GM12878 (cell line): ENCODE data around the gene ADGRV1.

ENCODE experiments used
- CREB1 ChIP-seq: IDR thresholded peaks from 2 replicates; pipeline ENCODE4 v1.6.1; 2012; ENCODE audit warnings: low read depth, mild to moderate bottlenecking, inconsistent platforms
- ETV6 ChIP-seq, 2 experiments: fragments of 450-650 bp in 1 of 2; IDR thresholded peaks in 1 of 2; conservative IDR thresholded peaks in 1 of 2; 2 replicates each; pipeline ENCODE4 v1.6.1; 2014; ENCODE audit warnings: antibody characterized with exemption in 1 of 2, borderline replicate concordance in 1 of 2, low read depth in 1 of 2, mild to moderate bottlenecking in 1 of 2, moderate library complexity in 1 of 2
- FOS ChIP-seq: IDR thresholded peaks from 3 replicates; pipeline ENCODE4 v1.6.1; 2011; ENCODE audit warnings: borderline replicate concordance; ENCODE audit not compliant: insufficient read length; ENCODE audit errors: extremely low read depth
- MXI1 ChIP-seq: fragments of 150-350 bp; IDR thresholded peaks from 2 replicates; pipeline ENCODE4 v1.6.1; 2011; ENCODE audit warnings: low read depth, mild to moderate bottlenecking, inconsistent platforms, low read length, improper control_type of control experiment
- SP1 ChIP-seq: IDR thresholded peaks from one replicate; pipeline ENCODE4 v1.6.1; 2011; ENCODE audit warnings: low read depth, low read length
- ZNF24 ChIP-seq: fragments of 450-650 bp; IDR thresholded peaks from 2 replicates; pipeline ENCODE4 v1.6.1; 2017; ENCODE audit warnings: antibody characterized with exemption, mild to moderate bottlenecking
- TF ChIP-seq, protein P1 (sequence below), 3 experiments: IDR thresholded peaks in 2 of 3; conservative IDR thresholded peaks in 1 of 3; 2 replicates each; pipeline ENCODE4 v1.5.1; 2011; ENCODE audit warnings: low read depth in 3 of 3, low read length in 3 of 3, mild to moderate bottlenecking in 3 of 3, control low read depth in 2 of 3, moderate library complexity in 2 of 3, inconsistent platforms in 1 of 3, mixed read lengths in 1 of 3; ENCODE audit not compliant: control insufficient read depth in 2 of 3, insufficient read depth in 1 of 3; ENCODE audit errors: extremely low read depth in 1 of 3

GRCh38 chr5:91111473-91112238, 553.1 kb downstream of the ADGRV1 start:
- no peak for TF ChIP-seq SP1
- TF ChIP-seq ETV6 (conservative IDR thresholded peaks at IDR 0.05 in 1 of 2, IDR thresholded peaks at IDR 0.05 in 1 of 2; ENCODE audit: borderline replicate concordance in 1 of 2, low read depth in 1 of 2): no peak
- TF ChIP-seq FOS: no peak
- no peak for TF ChIP-seq ZNF24
- TF ChIP-seq, protein P1, sequence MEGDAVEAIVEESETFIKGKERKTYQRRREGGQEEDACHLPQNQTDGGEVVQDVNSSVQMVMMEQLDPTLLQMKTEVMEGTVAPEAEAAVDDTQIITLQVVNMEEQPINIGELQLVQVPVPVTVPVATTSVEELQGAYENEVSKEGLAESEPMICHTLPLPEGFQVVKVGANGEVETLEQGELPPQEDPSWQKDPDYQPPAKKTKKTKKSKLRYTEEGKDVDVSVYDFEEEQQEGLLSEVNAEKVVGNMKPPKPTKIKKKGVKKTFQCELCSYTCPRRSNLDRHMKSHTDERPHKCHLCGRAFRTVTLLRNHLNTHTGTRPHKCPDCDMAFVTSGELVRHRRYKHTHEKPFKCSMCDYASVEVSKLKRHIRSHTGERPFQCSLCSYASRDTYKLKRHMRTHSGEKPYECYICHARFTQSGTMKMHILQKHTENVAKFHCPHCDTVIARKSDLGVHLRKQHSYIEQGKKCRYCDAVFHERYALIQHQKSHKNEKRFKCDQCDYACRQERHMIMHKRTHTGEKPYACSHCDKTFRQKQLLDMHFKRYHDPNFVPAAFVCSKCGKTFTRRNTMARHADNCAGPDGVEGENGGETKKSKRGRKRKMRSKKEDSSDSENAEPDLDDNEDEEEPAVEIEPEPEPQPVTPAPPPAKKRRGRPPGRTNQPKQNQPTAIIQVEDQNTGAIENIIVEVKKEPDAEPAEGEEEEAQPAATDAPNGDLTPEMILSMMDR (IDR thresholded peaks at IDR 0.05 in 2 of 3, conservative IDR thresholded peaks at IDR 0.05 in 1 of 3; ENCODE audit: control insufficient read depth in 2 of 3, extremely low read depth in 1 of 3, insufficient read depth in 1 of 3, low read depth in 3 of 3, low read length in 3 of 3): no peak
- no peak for TF ChIP-seq MXI1
- TF ChIP-seq CREB1: no peak
